ENCODE results near the gene NR4A3.

DNA sequence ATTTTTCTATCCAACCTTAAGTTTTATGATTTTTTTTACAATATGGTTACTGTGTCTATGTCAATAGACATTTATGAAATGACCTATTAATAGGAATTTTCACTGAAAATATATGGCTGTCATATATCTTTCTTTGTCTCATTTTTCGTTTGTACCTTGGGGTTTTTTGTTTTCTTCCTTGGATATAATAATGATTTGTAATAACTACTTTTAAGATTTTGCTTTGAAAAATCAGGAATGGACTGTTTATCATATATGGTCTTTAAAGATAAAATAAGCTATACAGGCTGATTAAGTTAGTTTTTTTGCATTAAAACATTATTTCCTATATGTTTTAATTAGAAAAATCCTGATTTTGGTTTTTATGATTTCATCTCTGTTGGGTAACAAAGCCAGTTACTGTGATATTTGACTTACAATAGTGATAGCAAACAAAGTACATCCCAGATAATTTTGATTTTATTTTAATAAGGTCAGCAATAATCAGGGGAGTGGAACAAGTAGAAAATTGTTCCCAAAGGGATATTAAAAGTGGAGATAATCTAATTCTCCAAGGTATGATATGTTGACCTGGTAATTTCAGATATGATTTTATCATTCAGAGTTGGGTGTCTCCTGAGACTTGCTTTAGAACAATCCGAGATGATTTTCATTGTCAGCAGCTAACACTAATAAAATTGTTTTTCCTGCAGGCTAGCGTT, 10.3 kb downstream of the NR4A3 start:
- TF ChIP-seq, protein P1, sequence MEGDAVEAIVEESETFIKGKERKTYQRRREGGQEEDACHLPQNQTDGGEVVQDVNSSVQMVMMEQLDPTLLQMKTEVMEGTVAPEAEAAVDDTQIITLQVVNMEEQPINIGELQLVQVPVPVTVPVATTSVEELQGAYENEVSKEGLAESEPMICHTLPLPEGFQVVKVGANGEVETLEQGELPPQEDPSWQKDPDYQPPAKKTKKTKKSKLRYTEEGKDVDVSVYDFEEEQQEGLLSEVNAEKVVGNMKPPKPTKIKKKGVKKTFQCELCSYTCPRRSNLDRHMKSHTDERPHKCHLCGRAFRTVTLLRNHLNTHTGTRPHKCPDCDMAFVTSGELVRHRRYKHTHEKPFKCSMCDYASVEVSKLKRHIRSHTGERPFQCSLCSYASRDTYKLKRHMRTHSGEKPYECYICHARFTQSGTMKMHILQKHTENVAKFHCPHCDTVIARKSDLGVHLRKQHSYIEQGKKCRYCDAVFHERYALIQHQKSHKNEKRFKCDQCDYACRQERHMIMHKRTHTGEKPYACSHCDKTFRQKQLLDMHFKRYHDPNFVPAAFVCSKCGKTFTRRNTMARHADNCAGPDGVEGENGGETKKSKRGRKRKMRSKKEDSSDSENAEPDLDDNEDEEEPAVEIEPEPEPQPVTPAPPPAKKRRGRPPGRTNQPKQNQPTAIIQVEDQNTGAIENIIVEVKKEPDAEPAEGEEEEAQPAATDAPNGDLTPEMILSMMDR (conservative IDR thresholded peaks at IDR 0.05; ENCODE audit: low read length), result no peak
- no peak for TF ChIP-seq EZH2phosphoT487 (IDR thresholded peaks at IDR 0.05; ENCODE audit: borderline replicate concordance, low read depth, low read length)
